Inflammatory macrophage (primary cell): ENCODE data around the gene FCN2.
A peak's percentile ranks its signal among the peaks of the same experiment; 100 is the strongest.

Experiments used
- DNase-seq, 2 donors: peaks; one replicate each; pipeline ENCODE4 v3.0.0-alpha.2; 2020 to 2022

Gene FCN2

DNA sequence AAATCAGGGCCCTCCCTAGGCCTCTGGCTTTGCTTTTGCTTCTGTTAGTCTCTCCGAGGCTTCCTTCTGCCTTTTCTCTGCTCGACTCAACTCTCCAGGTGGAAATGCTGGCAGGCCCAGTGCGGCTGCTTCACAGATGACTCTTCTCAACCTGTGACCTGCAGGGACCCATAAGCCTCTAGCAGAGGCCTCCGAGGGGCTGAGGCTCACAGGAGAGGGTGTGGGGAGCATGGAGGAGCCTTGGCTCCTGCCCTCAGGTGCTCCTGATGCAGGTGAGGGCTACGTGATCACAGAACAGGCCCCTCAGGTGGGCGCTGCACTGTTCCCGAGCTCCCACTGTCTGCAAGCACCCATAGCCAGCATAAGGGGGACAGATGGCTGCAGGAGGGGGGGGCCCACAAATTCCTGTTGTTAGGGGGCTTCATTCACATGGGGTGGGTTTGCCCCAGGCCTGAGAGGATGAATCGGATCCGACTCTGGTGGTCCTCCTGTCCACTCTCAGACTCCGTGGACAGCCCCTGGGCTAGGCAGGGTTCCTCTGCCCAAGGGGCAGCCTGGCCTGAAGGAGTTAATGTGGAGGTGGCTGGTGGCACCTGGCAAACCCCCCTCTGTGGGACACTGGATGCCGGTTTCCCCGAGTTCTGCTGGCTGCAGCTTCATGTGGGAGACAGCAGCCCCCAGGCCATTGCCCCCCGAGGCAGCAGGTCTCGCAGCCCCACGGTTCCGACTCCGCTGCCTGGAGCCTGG lies 10.9 kb upstream of the FCN2 start:
- DNase-seq: no peak

DNA sequence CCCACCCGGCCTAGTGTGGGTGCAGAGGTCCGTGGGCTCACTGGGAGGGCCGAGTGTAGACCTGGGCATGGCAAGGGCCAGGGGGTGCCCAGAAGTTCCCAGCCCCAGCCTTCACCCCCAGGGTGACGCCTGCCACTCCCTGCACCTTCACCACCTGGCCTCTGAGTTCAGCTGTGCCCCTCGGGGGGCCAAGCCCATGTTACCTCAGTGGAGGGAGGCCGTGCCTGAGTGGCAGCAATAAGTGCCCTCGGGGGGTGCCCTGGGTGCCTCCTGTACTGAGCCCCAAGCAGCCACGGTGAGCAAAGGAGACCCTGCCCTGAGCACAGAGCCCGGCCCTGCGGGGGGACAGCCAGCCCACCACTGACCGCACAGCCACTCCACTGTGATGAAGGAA lies 10.3 kb upstream of the FCN2 start:
- no peak for DNase-seq

DNA sequence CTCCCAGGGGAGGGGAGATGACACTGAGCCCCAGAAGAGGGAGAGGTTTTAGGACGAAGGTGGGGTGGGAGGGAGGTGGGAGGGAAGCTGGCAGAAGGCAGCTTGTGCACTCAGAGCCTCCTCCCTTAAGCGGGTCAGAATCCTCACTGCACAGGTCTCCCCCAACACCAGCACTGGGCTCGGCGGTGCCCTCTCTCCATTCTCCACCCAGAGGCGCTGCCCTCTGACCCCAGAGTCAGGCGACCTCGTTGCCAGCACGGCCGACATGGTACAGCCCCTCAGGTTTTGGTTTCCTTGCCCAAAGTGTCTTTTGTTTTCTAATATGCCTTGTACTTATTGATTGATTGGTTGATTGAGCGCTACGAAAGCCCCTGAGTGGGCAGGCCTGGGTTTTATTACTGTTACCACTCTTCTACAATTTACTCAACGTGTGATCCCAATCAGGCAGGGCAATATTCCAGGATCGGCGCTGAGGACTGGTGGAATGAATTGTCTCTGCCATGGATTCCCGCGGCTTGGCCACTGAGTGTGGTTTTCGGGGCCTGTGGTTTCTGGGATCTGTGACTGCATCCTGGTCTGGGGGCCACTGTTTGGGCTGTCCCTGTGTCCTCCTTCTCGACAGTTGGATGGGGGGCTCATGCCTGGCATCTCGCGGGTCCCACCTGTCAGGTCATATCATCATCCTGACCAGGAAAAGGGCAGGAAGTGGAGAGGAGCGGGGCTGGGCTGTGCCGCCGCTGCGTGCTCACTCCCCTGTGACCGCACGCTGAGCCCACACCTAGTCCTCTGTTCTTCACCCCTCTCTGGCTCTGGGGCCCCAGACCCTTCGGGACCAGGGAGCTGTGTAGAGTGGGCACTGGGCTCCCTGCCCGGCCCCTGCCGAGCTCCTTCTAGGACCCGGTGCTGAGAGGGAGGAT lies 9.6 kb upstream of the FCN2 start:
- DNase-seq: no peak

DNA sequence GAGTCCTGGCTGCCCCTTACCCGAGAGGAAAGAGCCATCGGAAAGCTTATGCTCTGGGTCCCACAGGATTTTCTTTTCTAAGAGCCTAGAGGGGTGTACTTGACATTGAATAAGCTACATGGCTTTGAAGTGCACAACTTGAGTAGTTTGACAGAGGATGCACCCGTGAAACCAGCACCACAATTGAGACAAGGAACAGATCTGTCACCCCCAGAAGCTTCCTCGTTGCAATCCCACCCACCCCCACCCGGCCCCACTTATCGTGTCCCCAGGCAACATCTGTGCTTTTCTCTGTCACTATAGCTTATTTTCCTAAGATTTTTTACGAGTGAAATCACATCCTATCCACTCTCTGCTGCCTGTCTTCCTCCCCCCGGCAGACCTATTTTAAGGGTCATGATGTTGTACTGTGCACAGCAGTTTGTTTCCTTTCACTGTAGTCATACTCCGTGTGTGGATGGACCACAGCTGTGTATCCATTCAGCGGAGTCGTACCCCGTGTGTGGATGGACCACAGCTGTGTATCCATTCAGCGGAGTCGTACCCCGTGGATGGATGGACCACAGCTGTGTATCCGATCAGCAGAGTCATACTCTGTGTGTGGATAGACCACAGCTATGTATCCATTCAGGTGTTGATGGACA lies 8.8 kb upstream of the FCN2 start:
- DNase-seq: no peak

DNA sequence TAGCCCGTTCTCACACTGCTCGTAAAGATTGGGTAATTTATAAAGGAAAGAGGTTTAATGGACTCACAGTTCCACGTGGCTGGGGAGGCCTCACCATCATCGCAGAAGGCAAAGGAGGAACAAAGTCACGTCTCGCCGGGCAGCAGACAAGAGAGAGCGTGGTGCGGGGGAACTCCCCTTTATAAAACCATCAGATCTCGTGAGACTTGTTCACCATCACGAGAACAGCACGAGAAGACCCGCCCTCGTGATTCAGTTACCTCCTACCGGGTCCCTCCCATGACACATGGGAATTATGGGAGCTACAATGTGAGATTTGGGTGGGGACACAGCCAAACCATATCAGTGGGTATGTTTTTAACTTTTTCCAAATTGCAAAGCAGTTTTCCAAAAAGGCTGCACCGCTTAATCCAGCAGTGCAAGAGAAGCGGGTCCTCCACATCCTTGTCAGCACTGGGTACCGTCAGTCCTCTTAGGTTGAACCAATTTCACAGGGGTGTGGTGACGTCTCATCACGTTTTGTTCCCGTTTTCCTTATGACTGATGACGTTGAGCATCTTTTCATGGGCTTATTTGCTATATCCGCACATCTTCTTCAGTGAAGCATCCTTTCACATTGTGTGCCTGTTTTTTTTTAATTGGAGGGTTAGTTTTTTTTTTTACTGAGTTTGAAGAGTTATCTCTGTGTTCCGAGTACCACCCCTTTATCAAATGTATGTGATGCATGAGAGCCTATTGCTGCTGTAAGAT lies 8.0 kb upstream of the FCN2 start:
- DNase-seq: no peak

DNA sequence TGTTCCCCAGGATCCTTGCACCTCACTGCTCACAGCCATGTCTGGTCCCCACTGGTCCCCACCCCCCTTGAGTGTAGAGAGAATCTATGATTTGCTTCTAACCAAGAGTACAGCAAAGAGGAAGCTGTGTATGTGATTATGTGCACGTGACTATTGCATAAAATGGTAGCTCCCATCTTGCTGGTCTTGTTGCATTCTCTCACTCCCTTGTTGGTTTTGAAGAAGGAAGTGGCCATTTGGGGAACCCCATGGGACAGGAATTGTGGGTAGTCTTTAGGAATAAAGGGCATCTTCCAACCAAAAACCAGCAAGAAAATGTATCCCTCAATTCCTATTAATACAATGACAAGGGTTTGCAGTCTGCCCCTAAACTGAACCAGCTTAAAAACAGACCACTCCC lies 5.2 kb upstream of the FCN2 start:
- DNase-seq: peak; percentile 42 to 52

DNA sequence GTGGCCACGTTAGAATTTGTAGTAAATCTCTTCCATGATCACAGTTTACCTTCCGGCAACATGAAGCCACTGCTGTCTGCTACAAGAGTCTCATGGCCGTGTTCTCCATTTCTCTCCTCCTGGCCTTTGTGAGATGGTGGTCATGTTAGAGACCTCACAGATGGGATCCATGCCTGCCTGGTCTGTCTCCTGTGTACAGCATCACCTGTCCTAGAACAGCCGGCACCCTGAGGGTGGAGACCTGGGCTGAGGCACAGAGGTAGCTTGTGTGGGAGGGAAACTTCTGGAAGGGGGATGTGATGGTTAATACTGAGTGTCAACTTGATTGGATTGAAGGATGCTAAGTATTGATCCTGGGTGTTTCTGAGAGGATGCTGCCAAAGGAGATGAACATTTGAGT lies 3.1 kb upstream of the FCN2 start:
- no peak for DNase-seq

DNA sequence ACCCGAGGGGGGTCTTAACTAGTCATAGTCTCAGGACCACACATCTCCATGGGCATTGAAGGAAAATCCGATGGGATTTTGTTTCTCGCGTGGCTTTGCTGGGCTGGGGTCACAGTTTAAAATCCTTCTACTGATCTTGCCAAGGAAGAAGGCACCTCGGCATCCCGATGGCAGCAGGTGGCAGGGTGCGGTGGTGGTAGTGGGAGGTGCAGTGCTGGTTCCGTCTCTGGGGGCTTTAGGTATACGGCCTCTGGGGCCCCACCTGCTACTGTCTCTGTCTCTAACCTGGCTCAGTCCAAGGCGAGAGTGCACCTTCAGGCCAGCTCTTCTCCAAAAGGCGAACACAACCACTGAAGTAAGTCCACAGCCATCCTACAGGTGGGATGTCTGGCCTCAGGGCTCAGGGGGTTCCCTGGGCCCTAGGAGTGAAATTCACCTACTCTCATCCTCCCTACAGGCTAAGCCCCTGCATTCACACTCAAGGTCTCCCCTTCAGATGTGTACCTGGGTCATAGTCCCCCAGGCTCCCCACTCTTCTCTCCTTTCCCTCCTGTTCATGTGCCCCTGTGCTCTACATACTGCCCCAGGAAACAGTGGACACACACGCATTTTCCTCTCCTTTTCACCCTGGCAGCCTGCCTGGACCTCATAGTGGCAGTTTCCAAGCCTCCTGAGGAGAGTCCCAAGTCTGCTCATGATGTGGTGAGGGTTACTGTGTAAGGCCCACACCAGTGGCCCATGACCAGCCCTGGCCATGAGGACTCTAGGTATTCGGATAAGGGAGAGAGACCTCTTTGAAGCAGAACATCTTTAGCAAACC lies 736 bp upstream of the FCN2 start:
- DNase-seq: no peak

DNA sequence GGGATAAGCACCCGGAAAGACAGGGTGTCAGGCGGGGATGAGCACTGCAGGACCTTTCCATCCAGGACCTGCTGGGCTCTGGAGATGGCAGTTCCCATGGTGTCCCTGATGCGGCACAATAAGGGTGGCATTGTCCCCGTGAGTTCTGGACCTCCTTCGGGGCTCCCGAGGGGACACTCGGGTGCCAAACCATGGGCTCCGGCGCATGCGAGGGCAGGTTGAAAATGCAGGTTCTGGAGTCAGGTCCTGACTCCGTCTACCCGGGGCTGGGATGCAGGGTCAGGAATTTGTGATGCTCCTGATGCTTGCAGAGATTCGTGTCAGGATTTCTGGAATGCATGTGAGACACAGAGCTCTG lies 682 bp downstream of the FCN2 start:
- no peak for DNase-seq

DNA sequence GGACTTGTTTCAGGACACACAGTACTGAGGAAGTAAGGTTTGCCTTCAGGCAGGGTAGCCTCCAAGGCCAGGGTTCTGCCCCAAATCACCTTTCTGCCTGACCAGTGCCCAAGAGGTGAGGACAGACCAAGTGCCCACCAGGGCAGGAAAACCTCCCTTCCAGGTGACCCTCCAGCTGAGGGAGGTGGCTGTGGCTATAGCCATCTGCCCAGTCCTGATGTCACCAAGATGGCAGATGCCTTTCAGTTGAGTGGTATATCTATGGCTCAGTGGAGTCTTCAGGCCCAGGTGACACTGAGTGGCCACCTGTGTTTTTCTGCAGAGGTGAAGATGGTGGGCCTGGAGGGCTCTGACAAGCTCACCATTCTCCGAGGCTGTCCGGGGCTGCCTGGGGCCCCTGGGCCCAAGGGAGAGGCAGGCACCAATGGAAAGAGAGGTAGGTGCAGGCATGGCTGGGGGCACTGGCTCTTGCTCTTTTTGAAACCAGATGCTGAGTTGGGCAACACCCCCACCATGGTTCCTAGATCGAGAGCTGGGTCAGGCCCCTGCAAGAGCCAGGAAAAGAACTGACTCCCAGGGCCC lies 1.7 kb downstream of the FCN2 start:
- no peak for DNase-seq

DNA sequence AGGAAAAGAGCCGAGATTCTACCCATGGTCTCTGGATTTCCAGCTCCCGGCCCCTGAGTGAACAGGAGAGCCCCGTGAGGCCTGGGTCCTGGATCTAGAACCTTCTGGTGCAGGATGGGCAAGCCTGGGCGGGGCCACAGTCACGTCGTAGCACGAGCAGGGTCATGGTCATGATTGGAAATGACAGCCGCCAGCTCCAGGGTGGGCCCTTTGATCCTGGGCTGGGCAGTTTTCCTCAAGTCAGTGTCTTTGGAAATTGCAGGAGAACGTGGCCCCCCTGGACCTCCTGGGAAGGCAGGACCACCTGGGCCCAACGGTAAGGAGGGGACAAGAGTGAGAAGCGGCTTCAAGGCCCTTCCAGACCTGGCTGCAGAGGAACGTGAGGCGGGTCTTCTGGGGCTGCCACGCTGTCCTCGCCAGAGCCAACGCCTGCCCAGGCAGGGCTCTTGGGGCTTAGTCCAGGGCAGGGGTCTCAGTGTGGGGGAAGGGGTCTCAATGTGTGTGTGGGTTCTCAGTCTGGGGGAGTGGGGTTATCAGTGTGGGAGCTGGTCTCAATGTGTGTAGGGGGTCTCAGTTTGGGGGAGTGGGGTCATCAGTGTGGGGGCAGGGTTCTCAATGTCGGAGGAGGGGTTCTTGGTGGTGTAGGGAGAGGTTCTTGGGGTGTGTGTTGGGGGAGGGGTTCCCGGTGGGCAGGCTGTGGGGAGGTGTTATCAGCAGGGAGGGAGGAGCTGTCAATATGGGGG lies 2.6 kb downstream of the FCN2 start:
- no peak for DNase-seq

DNA sequence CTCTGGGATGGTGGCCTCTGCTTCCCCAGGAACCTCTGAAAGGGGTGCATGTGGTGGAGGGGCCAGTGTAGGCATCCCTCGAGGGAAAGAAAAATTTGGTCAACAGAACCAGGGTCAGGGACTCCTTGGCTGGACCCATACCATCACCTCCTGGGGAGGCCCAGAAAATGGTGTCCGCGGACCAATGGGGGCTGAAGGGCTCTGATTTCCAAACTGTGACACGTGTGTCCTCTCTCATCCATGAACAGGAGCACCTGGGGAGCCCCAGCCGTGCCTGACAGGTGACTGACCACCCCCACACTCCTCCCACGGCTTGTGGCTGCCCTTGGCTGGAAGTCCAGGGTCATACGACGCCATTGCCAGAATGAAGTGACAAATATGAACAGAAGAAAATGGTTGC lies 3.9 kb downstream of the FCN2 start:
- DNase-seq: no peak

DNA sequence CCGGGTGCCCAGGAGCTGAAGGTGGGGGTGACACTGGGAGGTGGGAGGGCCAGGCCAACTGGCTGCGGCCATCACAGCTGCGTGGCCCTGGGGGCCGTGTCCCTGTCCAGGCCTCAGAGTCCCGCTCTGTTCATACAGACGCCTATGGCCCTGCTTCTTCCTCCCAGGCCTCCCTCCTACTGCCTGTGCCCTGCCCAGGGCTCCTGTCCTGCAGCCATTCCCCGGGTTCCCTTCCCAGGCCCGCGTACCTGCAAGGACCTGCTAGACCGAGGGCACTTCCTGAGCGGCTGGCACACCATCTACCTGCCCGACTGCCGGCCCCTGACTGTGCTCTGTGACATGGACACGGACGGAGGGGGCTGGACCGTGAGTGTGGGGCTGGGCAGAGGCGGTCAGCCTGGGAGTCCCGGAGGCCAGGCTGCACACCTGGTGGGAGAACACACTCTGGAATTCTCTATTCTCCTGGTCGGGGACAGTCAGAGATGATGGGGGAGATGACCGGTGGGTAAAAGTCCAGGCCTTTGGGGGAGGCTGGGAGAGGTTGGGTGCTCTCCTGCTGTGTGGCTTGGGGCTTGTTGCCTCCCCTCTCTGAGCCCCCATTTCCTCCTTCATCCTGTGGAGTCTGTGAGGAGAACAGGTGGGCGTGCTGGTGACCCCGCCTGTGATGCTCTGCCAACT lies 4.5 kb downstream of the FCN2 start:
- DNase-seq: no peak

DNA sequence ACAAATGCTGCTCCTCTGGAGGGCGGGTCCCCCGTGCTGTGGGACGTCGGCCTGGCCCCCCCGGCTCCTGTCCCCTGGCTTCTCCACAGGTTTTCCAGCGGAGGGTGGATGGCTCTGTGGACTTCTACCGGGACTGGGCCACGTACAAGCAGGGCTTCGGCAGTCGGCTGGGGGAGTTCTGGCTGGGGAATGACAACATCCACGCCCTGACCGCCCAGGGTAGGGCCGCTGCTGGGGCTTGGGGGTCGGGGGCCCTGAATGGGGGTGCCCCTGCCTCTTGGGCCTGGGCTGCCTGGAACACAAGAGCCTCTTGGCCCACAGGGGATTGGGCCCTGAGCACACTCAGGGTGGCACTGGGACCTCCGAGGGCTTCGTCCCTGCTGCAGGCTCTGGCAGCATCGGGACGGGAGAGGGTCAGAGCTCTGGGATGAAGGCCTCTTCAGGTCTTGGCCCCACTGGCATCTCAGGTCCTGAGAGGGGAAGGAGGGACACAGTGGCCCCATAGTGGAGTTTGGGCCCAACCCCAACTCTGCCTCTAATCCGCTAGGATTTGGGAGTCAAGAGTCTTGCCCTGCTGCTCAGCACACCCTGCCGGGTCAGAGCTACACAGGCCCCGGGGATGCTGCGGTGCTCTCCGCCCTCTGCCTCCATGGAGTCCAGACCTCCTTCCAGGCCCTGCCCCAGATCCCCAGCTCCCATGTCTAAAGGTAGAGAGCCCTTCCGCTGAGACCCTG lies 5.2 kb downstream of the FCN2 start:
- DNase-seq: no peak

DNA sequence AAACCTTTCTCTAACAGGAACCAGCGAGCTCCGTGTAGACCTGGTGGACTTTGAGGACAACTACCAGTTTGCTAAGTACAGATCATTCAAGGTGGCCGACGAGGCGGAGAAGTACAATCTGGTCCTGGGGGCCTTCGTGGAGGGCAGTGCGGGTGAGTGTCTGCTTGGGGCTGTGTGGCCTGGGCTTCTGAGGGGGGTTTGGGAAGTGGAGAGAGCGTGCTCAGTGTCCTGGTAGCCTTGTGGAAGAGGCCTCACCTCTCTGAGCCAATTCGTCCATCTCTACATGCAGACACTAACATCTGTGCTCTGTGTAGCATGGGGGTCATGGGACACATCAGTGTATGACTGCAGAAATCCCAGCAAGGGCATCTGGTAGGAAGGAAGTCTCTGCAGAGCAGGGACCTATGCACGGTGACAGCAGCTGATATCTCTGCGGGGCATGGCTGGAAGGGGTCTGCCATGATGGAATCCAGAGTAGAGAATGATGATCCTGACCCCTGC lies 5.9 kb downstream of the FCN2 start:
- DNase-seq: no peak

DNA sequence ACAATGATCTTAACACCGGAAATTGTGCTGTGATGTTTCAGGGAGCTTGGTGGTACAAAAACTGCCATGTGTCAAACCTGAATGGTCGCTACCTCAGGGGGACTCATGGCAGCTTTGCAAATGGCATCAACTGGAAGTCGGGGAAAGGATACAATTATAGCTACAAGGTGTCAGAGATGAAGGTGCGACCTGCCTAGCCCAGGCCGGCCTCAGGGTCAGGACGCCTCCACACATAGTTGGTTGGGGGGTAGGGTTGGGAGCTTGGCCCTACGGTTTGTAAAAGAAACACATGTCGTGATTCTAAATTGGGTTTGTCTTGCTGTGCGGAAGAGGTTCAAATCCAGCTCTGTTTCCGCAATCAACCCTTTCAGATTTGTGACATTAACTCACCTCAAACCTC lies 6.6 kb downstream of the FCN2 start:
- DNase-seq: no peak

DNA sequence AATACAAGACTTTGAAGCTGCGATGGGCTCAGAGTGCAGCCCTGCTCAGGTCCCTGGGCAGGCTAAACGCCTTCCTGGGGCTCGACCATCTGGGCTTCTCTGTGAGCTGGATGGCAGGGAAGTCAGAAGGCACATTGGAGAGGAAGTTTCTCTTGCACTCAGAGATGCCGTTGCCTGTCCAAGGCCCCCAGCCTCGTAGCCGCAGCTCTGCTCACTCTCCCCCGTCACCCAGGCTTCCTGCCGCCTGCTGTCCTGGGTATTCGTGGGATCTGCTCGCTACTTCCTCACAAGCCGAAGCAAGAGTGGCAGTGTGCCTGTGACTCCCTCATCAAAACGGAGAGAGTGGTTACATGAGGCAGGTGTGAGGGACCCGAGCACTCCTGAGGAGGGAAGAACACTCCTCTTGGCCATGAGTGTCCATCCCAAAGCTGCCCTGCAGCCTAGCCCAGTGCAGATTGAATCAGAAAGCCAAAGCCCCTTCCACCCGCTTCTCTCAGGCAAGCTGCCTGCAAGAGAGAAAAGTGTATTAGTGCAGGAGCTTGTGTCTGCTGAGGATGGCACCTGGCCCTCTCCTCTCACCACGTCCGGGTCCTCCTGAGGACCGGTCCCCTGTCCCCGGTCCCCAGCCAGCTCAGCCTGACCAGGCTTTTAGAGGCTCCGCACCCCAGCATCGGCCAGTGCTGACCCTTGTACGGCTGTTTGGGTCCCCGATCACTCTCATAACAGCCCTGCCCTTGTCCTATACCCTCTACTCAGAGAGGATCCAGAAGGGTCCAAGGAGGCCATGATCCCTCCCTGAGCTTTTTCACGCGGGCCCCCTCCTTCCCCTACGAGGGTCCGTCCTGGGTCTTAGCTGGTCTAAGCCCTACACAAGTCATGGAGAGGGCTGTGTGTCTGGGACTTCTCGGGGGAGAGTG lies 7.3 kb downstream of the FCN2 start:
- peak in 1 of 2 donors; percentile 34 for DNase-seq

DNA sequence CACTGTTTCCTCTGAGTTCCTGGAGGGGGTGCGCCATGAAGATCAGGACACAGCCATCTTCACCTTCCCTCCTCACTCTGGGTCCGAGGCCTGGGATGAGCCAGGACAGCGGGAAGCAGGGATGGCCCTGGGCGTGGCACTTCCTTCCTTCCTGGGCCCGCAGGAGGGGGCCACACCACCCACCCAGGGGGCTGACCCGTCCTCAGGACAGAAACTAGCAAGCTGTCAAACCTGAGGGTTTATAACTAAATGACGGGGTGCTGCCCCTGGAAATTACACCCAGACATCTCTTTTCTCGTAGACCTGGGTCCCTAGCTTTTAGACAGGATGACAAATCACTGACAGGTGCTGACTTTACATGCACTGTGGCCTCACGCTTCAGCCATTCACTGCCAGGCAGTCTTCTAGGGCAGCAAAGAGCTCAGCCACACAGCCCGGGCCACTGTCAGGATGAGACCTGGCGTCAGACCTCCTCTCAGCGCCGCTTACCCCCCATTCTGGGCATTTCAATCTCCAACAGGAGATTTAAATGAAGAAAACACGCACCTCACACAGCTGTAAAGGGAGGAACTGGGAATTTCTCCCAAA lies 8.1 kb downstream of the FCN2 start:
- DNase-seq: no peak
